ENCODE results near the gene UNCX.
"Not testable (repeated sequence)": the region's sequence is repeated elsewhere in the genome, so short reads cannot be mapped to it uniquely, and the experiment has no call there.

UNCX gene

GRCh38 chr7:1232623-1233332 lies at the start of gene UNCX:
UNCX (plus strand) TSS chr7:1232872; CDS start chr7:1233018, 146 bp downstream.
- Histone ChIP-seq H3K36me3 (ENCODE audit: control insufficient read depth, insufficient read depth, low read length) (no peaks in the 10 kb centered on the region), H3K9ac (ENCODE audit: low read length) (no peak within 1 kb of the TSS), H3K27ac (ENCODE audit: low read depth, low read length) (no peak within 1 kb of the TSS), H3K4me3 (ENCODE audit: low read depth, low read length) (peak within 1 kb of the TSS; percentile 9; the same call in 1 of the 2 replicates), H3K9me3 (ENCODE audit: control insufficient read depth, insufficient read depth, low read depth, low read length) (no peaks in the 10 kb centered on the region), H3K27me3 (ENCODE audit: control insufficient read depth, insufficient read depth, low read length) (peaks cover 93% of the 10 kb centered on the region), H3K4me1 (ENCODE audit: control insufficient read depth, insufficient read depth, low read length) (peaks cover 29% of the 10 kb centered on the region)

GRCh38 chr7:1187127-1187526 lies 45.5 kb upstream of the UNCX start:
- no peaks in the 10 kb centered on the region for H3K36me3 ChIP-seq (ENCODE audit: control insufficient read depth, insufficient read depth, low read length)
- H3K4me1 ChIP-seq (ENCODE audit: control insufficient read depth, insufficient read depth, low read length) = no peaks in the 10 kb centered on the region
- no peak overlapping the region for H3K4me3 ChIP-seq (ENCODE audit: low read depth, low read length)

DNA sequence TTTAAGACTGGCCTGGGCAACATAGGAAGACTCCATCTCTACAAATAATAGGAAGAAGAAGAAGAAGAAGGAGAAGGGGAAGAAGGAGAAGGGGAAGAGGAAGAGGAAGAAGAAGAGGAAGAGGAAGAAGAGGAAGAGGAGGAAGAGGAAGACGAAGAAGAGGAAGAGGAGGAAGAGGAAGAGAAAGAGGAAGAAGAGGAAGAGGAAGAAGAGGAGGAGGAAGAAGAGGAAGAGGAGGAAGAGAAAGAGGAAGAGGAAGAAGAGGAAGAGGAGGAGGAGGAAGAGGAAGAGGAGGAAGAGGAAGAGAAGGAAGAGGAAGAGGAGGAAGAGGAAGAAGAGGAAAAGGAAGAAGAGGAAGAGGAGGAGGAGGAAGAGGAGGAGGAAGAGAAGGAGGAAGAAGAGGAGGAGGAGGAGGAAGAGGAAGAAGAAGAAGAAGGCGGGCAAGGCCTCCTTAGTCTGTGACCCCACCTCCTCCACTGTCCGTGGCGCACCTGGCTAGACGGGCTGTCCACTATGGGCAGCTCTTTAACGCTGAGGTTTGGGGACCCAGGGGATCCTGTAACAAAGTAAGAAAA lies 43.9 kb upstream of the UNCX start:
- H3K9ac ChIP-seq (ENCODE audit: low read length) = no peak overlapping the region
- H3K4me1 ChIP-seq (ENCODE audit: control insufficient read depth, insufficient read depth, low read length) = no peaks in the 10 kb centered on the region
- H3K27ac ChIP-seq (ENCODE audit: low read depth, low read length) = no peak overlapping the region
- no peak overlapping the region for H3K4me3 ChIP-seq (ENCODE audit: low read depth, low read length)
- H3K36me3 ChIP-seq (ENCODE audit: control insufficient read depth, insufficient read depth, low read length) = no peaks in the 10 kb centered on the region
- peaks cover 24% of the 10 kb centered on the region; the same call in 1 of the 2 replicates for H3K27me3 ChIP-seq (ENCODE audit: control insufficient read depth, insufficient read depth, low read length)
- H3K9me3 ChIP-seq (ENCODE audit: control insufficient read depth, insufficient read depth, low read depth, low read length) = no peaks in the 10 kb centered on the region

More at GRCh38 chr7:1187127-1187526, 45.5 kb upstream of the UNCX start:
- Histone ChIP-seq H3K27me3 (ENCODE audit: control insufficient read depth, insufficient read depth, low read length) (peaks cover 18% of the 10 kb centered on the region; the same call in 1 of the 2 replicates), H3K9me3 (ENCODE audit: control insufficient read depth, insufficient read depth, low read depth, low read length) (no peaks in the 10 kb centered on the region), H3K27ac (ENCODE audit: low read depth, low read length) (no peak overlapping the region), H3K9ac (ENCODE audit: low read length) (no peak overlapping the region)

- Histone ChIP-seq H3K27ac (ENCODE audit: low read depth, low read length) (no peak overlapping the region), H3K9me3 (ENCODE audit: control insufficient read depth, insufficient read depth, low read depth, low read length) (no peaks in the 10 kb centered on the region), H3K36me3 (ENCODE audit: control insufficient read depth, insufficient read depth, low read length) (no peaks in the 10 kb centered on the region), H3K9ac (ENCODE audit: low read length) (no peak overlapping the region), H3K4me1 (ENCODE audit: control insufficient read depth, insufficient read depth, low read length) (no peaks in the 10 kb centered on the region), H3K27me3 (ENCODE audit: control insufficient read depth, insufficient read depth, low read length) (peaks cover 33% of the 10 kb centered on the region; the same call in 1 of the 2 replicates), H3K4me3 (ENCODE audit: low read depth, low read length) (no peak overlapping the region)
These were observed 42.5 kb upstream of the UNCX start for GRCh38 chr7:1189986-1190772.

DNA sequence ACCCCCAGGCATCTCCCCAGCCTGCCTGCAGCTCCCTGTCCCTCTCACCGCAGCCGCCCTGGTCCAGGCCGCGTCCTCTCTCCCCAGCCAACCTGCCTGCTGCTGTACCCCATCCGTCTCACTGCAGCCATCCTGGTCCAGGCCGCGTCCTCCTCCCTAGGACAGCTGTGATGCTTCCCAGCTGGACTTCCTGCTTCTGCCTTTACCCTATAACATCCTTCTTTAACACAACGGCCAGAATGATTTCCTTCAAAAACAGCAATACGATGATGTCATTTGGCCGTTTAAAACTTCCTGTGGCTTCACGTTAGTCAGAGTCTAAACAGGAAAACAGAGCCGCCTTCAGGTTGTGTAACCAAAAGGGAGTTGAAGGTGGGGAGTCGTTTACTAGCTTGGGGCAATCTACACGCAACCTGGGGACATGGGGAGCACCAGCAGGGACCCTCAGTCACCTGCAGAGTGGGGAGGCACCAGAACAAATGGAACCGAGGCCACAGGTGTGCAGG lies 40.4 kb upstream of the UNCX start:
- no peak overlapping the region for H3K4me3 ChIP-seq (ENCODE audit: low read depth, low read length)
- no peaks in the 10 kb centered on the region for H3K9me3 ChIP-seq (ENCODE audit: control insufficient read depth, insufficient read depth, low read depth, low read length)
- no peak overlapping the region for H3K9ac ChIP-seq (ENCODE audit: low read length)
- peaks cover 28% of the 10 kb centered on the region; the same call in 1 of the 2 replicates for H3K27me3 ChIP-seq (ENCODE audit: control insufficient read depth, insufficient read depth, low read length)
- H3K4me1 ChIP-seq (ENCODE audit: control insufficient read depth, insufficient read depth, low read length) = no peaks in the 10 kb centered on the region
- no peaks in the 10 kb centered on the region for H3K36me3 ChIP-seq (ENCODE audit: control insufficient read depth, insufficient read depth, low read length)
- H3K27ac ChIP-seq (ENCODE audit: low read depth, low read length) = no peak overlapping the region

- H3K36me3 ChIP-seq (ENCODE audit: control insufficient read depth, insufficient read depth, low read length) = no peaks in the 10 kb centered on the region
- peaks cover 25% of the 10 kb centered on the region; the same call in 1 of the 2 replicates for H3K27me3 ChIP-seq (ENCODE audit: control insufficient read depth, insufficient read depth, low read length)
- H3K9ac ChIP-seq (ENCODE audit: low read length) = no peak overlapping the region
- no peak overlapping the region for H3K4me3 ChIP-seq (ENCODE audit: low read depth, low read length)
- no peak overlapping the region for H3K27ac ChIP-seq (ENCODE audit: low read depth, low read length)
- H3K9me3 ChIP-seq (ENCODE audit: control insufficient read depth, insufficient read depth, low read depth, low read length) = no peaks in the 10 kb centered on the region
- no peaks in the 10 kb centered on the region for H3K4me1 ChIP-seq (ENCODE audit: control insufficient read depth, insufficient read depth, low read length)
These were observed 38.9 kb upstream of the UNCX start for GRCh38 chr7:1193593-1194424.

GRCh38 chr7:1196441-1196840 lies 36.2 kb upstream of the UNCX start:
- H3K27ac ChIP-seq (ENCODE audit: low read depth, low read length); H3K4me3 ChIP-seq (ENCODE audit: low read depth, low read length); H3K4me1 ChIP-seq (ENCODE audit: control insufficient read depth, insufficient read depth, low read length); H3K9me3 ChIP-seq (ENCODE audit: control insufficient read depth, insufficient read depth, low read depth, low read length); H3K9ac ChIP-seq (ENCODE audit: low read length); H3K36me3 ChIP-seq (ENCODE audit: control insufficient read depth, insufficient read depth, low read length): not testable (repeated sequence)
- peaks cover 19% of the 10 kb centered on the region; the same call in 1 of the 2 replicates for H3K27me3 ChIP-seq (ENCODE audit: control insufficient read depth, insufficient read depth, low read length)

GRCh38 chr7:1196950-1197349 lies 35.7 kb upstream of the UNCX start:
- Histone ChIP-seq H3K36me3 (ENCODE audit: control insufficient read depth, insufficient read depth, low read length) (no peaks in the 10 kb centered on the region), H3K27me3 (ENCODE audit: control insufficient read depth, insufficient read depth, low read length) (peaks cover 19% of the 10 kb centered on the region; the same call in 1 of the 2 replicates), H3K9ac (ENCODE audit: low read length) (no peak overlapping the region), H3K27ac (ENCODE audit: low read depth, low read length) (no peak overlapping the region), H3K9me3 (ENCODE audit: control insufficient read depth, insufficient read depth, low read depth, low read length) (no peaks in the 10 kb centered on the region), H3K4me3 (ENCODE audit: low read depth, low read length) (no peak overlapping the region), H3K4me1 (ENCODE audit: control insufficient read depth, insufficient read depth, low read length) (no peaks in the 10 kb centered on the region)

GRCh38 chr7:1197997-1198625 lies 34.6 kb upstream of the UNCX start:
- H3K9ac ChIP-seq (ENCODE audit: low read length) = no peak overlapping the region
- H3K36me3 ChIP-seq (ENCODE audit: control insufficient read depth, insufficient read depth, low read length) = no peaks in the 10 kb centered on the region
- H3K4me3 ChIP-seq (ENCODE audit: low read depth, low read length) = no peak overlapping the region
- no peaks in the 10 kb centered on the region for H3K4me1 ChIP-seq (ENCODE audit: control insufficient read depth, insufficient read depth, low read length)
- H3K9me3 ChIP-seq (ENCODE audit: control insufficient read depth, insufficient read depth, low read depth, low read length) = no peaks in the 10 kb centered on the region
- no peak overlapping the region for H3K27ac ChIP-seq (ENCODE audit: low read depth, low read length)
- peaks cover 19% of the 10 kb centered on the region; the same call in 1 of the 2 replicates for H3K27me3 ChIP-seq (ENCODE audit: control insufficient read depth, insufficient read depth, low read length)

DNA sequence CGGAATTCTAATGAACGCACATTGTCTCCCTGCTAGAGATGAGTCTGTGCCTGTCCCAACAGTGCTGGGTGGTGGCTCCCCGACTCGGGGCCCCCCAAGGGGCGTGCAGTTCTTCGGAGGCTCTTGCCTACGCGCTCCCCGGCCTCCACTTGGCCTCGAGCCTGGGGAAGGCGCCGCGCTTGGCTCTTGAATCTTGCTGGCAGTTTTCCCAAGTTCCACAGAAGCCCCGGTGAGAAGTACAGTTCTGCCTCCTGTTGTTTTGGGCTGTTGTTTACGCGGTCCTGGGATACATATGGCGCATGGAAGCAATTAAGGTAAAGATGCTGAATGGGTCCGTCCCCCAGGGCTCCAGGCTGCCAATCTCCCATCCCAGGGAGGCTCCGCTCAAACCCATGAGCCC lies 32.6 kb upstream of the UNCX start:
- peaks cover 5% of the 10 kb centered on the region; the same call in 1 of the 2 replicates for H3K27me3 ChIP-seq (ENCODE audit: control insufficient read depth, insufficient read depth, low read length)

More for the DNA sequence above, 32.6 kb upstream of the UNCX start:
- Histone ChIP-seq H3K36me3 (ENCODE audit: control insufficient read depth, insufficient read depth, low read length) (no peaks in the 10 kb centered on the region), H3K9ac (ENCODE audit: low read length) (no peak overlapping the region), H3K27ac (ENCODE audit: low read depth, low read length) (no peak overlapping the region), H3K4me3 (ENCODE audit: low read depth, low read length) (no peak overlapping the region), H3K4me1 (ENCODE audit: control insufficient read depth, insufficient read depth, low read length) (no peaks in the 10 kb centered on the region), H3K9me3 (ENCODE audit: control insufficient read depth, insufficient read depth, low read depth, low read length) (no peaks in the 10 kb centered on the region)
